Endothelial cell of umbilical vein (primary cell): ENCODE measurements around the gene PRR5. TPM values are rescaled to one million over a fixed set of nuclear protein-coding genes. Genes with fewer than 3 reads are reported as not detected.

Experiments used
- BruUV-seq: library from RNA; stranded (reverse); fragments of 400-500 nt; replicated peaks from 2 replicates; lab custom pipeline; 2021; lab: Mats Ljungman, UMichigan
- CTCF ChIA-PET: fragments of 300-600, 350-600 bp; sonication (Branson Sonifier 250); formaldehyde crosslinking; loops from one replicate; lab custom pipeline; 2021; ENCODE audit warnings: antibody characterized with exemption, inconsistent platforms; lab: Charles Lee
- POLR2A ChIA-PET: fragments of 300-600, 350-600 bp; sonication (Branson Sonifier 250); formaldehyde crosslinking; loops from one replicate; lab custom pipeline; 2021; ENCODE audit warnings: antibody characterized with exemption, inconsistent platforms; lab: Charles Lee
- DNase-seq: peaks from one replicate; pipeline ENCODE4 v3.0.0-alpha.2; 2011; ENCODE audit warnings: low read depth, low spot score
- FAIRE-seq: peaks from 2 replicates; lab custom pipeline; 2011; peaks lifted over from hg19 to GRCh38; lab: Jason Lieb, UNC
- H2AFZ ChIP-seq: 2 replicates; pipeline ENCODE4 v1.6.0; 2012; ENCODE audit warnings: low read depth, low read length, control low read depth, inconsistent platforms
- H3K27ac ChIP-seq: 2 replicates; pipeline ENCODE4 v1.5.1; 2011; ENCODE audit warnings: low read depth, mild to moderate bottlenecking, control low read depth, low read length, moderate library complexity; ENCODE audit not compliant: insufficient read depth
- H3K27me3 ChIP-seq, 2 experiments: 2 replicates each; pipeline versions ENCODE4 v1.6.0 to v1.6.1; 2011; ENCODE audit warnings: low read length in 2 of 2, mixed read lengths in 1 of 2; ENCODE audit not compliant: control insufficient read depth in 2 of 2, insufficient read depth in 2 of 2
- H3K36me3 ChIP-seq, 2 experiments: 2 replicates in 1 of 2; 3 replicates in 1 of 2; pipeline ENCODE4 v1.5.1; 2011; ENCODE audit warnings: low read length in 2 of 2, mild to moderate bottlenecking in 1 of 2, moderate library complexity in 1 of 2; ENCODE audit not compliant: control insufficient read depth in 2 of 2, insufficient read depth in 2 of 2; ENCODE audit errors: extremely low read depth in 1 of 2
- H3K4me1 ChIP-seq: 3 replicates; pipeline ENCODE4 v1.5.1; 2011; ENCODE audit warnings: mild to moderate bottlenecking, low read length; ENCODE audit not compliant: control insufficient read depth, insufficient read depth; ENCODE audit errors: extremely low read depth
- H3K4me2 ChIP-seq: 2 replicates; pipeline ENCODE4 v1.6.1; 2011; ENCODE audit warnings: low read length, control low read depth, mixed read lengths; ENCODE audit not compliant: insufficient read depth
- H3K4me3 ChIP-seq, 3 experiments: fragments of 200-600 bp in 1 of 3; sonication (generic), shearing (Covaris generic) in 1 of 3; replicated peaks in 1 of 3; 2 replicates each; pipeline ENCODE4 v1.5.1; 2011 to 2016; ENCODE audit warnings: control low read depth in 3 of 3, low read length in 3 of 3, mild to moderate bottlenecking in 2 of 3, inconsistent platforms in 1 of 3, low read depth in 1 of 3, moderate library complexity in 1 of 3; ENCODE audit not compliant: insufficient read depth in 1 of 3
- H3K79me2 ChIP-seq: 2 replicates; pipeline ENCODE4 v1.6.0; 2012; ENCODE audit warnings: low read length, inconsistent platforms; ENCODE audit not compliant: control insufficient read depth, insufficient read depth
- H3K9ac ChIP-seq: replicated peaks from 2 replicates; pipeline ENCODE3; 2011; ENCODE audit warnings: low read length, control low read depth; ENCODE audit not compliant: insufficient read depth; ENCODE audit errors: extremely low read depth
- H3K9me1 ChIP-seq: replicated peaks from 3 replicates; pipeline ENCODE4 v1.6.0; 2011; ENCODE audit warnings: mild to moderate bottlenecking, low read length; ENCODE audit not compliant: control insufficient read depth, insufficient read depth; ENCODE audit errors: extremely low read depth
- H3K9me3 ChIP-seq: replicated peaks from 2 replicates; pipeline ENCODE4 v1.5.1; 2012; ENCODE audit warnings: low read length, inconsistent platforms; ENCODE audit not compliant: control insufficient read depth, insufficient read depth
- H4K20me1 ChIP-seq: replicated peaks from 2 replicates; pipeline ENCODE3; 2011; ENCODE audit warnings: mild to moderate bottlenecking, low read length; ENCODE audit not compliant: control insufficient read depth, insufficient read depth; ENCODE audit errors: extremely low read depth
- EZH2 ChIP-seq: IDR thresholded peaks from 2 replicates; pipeline ENCODE4 v1.6.1; 2012; ENCODE audit warnings: borderline replicate concordance, low read depth, mild to moderate bottlenecking, moderate library complexity, low read length, inconsistent platforms; ENCODE audit not compliant: severe bottlenecking
- FOS ChIP-seq: IDR thresholded peaks from 2 replicates; pipeline ENCODE4 v1.6.1; 2011; ENCODE audit warnings: mild to moderate bottlenecking, low read length, moderate library complexity, borderline replicate concordance; ENCODE audit not compliant: insufficient read depth
- GATA2 ChIP-seq: IDR thresholded peaks from 2 replicates; pipeline ENCODE4 v1.7.0; 2011; ENCODE audit warnings: low read depth, mild to moderate bottlenecking, moderate library complexity, mixed read lengths, low read length; ENCODE audit not compliant: insufficient read length, insufficient read depth
- JUN ChIP-seq: IDR thresholded peaks from 2 replicates; pipeline ENCODE4 v1.6.1; 2011; ENCODE audit warnings: borderline replicate concordance, low read depth; ENCODE audit not compliant: insufficient read length, insufficient read depth
- MYC ChIP-seq: IDR thresholded peaks from one replicate; pipeline ENCODE4 v1.6.1; 2011; ENCODE audit warnings: mild to moderate bottlenecking, low read depth, low read length
- POLR2A ChIP-seq: IDR thresholded peaks from 2 replicates; pipeline ENCODE4 v1.6.1; 2012; ENCODE audit warnings: low read depth, mild to moderate bottlenecking, control low read depth, low read length
- POLR2AphosphoS5 ChIP-seq: IDR thresholded peaks from 2 replicates; pipeline ENCODE4 v1.6.1; 2012; ENCODE audit warnings: low read depth, mild to moderate bottlenecking, control low read depth, low read length, moderate library complexity; ENCODE audit not compliant: insufficient read depth
- dilution Hi-C: fragments of 300-500 bp; cut with MboI; formaldehyde crosslinking; loops from one replicate; pipeline ENCODE4 v1.15.0; 2019; ENCODE audit warnings: low sequenced_read_pairs; ENCODE audit not compliant: extremely low pct_ligation_motif_present
- intact Hi-C: fragments of 100-400 bp; cut with micrococcal nuclease; formaldehyde crosslinking; loops from one replicate; pipeline ENCODE4 v1.10.0; 2022
- polyA plus RNA-seq, 4 experiments: library from polyadenylated mRNA; depleted of rRNA in 3 of 4; stranded (reverse) in 3 of 4; unstranded in 1 of 4; fragments of >200 nt; gene quantifications; 2 replicates each; pipeline versions ENCODE4 v1.2.1 to v1.2.3, GENCODE V29; 2011 to 2012; ENCODE audit warnings: missing spikeins in 1 of 4
- total RNA-seq: library from RNA; stranded (reverse); gene quantifications from 2 replicates; pipeline ENCODE4 v1.2.3, GENCODE V29; 2021
- TF ChIP-seq, protein P1 (sequence below): IDR thresholded peaks from 2 replicates; pipeline ENCODE4 v1.6.1; 2011; ENCODE audit not compliant: insufficient read depth, insufficient read length
- TF ChIP-seq, protein P2 (sequence below), 2 donors: IDR thresholded peaks; 1 replicate in 1 of 2; 2 replicates in 1 of 2; pipeline ENCODE4 v1.5.1; 2011; ENCODE audit warnings: low read length in 2 of 2, mild to moderate bottlenecking in 2 of 2, moderate library complexity in 2 of 2, control low read depth in 1 of 2, inconsistent platforms in 1 of 2, low read depth in 1 of 2; ENCODE audit not compliant: insufficient read depth in 1 of 2; ENCODE audit errors: extremely low read depth in 1 of 2

Gene PRR5
- total and polyA plus RNA-seq, 2 donors (not counting 3 experiments of a cell fraction or from before 2014, with no cell fraction given): 4.3 to 9.0 TPM

DNA sequence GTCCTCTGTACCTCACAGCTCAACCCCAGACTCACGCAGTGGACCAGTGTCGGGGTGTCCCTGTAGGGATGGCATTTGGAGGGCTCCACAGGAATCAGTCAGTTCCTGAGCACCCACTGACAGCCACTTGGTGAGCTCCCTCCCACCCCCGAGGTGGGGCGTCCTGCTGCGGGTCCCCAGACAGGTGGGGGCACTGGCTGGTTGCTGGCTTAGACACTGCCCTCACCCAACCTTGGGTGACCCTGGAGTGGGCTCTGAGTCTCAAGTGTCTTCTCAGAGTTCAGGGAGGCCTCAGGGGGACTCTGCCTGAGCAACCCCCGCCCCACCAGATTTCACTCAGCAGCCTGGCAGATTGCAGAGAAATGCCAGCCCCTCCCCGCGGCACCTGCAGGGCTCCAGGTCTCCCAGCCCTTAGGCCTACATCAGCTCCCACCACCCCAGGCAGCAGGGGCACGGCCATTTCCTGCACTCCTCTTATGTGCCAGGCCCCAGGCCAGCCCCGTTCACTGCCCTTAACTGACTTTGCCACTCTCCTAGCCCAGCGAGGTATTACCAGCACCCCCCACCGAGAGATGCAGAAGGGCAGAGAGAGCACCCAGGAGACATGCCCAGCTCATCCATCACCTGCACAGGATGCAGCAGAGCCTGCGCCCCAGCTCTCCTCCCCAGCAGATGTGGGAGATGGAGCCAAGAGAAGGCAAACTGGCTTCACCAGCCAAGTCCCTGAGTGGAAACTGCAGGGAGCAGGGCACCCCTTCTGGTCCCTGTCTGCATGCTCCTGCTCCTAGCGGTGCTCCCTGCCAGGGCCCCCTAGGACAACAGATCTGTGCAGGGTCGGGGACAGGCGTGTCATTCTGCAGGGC, 2.4 kb downstream of the PRR5 start:
- ChIA-PET POLR2A (no interaction called here), CTCF (interaction anchor here (1.1 to 1.5 kb wide), 2 partner anchors 9 to 19 kb away, joined by 3 read pairs; no protein-coding TSS in a partner anchor)
- no peak overlapping the region for H3K4me3 ChIP-seq
- TF ChIP-seq POLR2AphosphoS5: no peak
- no peak for TF ChIP-seq GATA2
- no peak for TF ChIP-seq JUN
- TF ChIP-seq EZH2: no peak
- TF ChIP-seq, protein P1, sequence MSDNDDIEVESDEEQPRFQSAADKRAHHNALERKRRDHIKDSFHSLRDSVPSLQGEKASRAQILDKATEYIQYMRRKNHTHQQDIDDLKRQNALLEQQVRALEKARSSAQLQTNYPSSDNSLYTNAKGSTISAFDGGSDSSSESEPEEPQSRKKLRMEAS: no peak
- DNase-seq (no peak), FAIRE-seq (no peak)
- intact Hi-C loops: no loop called here
- no peaks in the 10 kb centered on the region for H3K36me3 ChIP-seq
- no peak overlapping the region for H3K27ac ChIP-seq
- H3K9me1 ChIP-seq: no peaks in the 10 kb centered on the region
- no peak overlapping the region for H3K9ac ChIP-seq
- dilution Hi-C loops: no loop called here
- H4K20me1 ChIP-seq: no peaks in the 10 kb centered on the region
- H2AFZ ChIP-seq: no peak overlapping the region
- no peak overlapping the region for H3K4me2 ChIP-seq
- no peaks in the 10 kb centered on the region for H3K9me3 ChIP-seq
- H3K27me3 ChIP-seq: peaks cover 6 to 11% of the 10 kb centered on the region in 2 experiments
- H3K79me2 ChIP-seq: no peaks in the 10 kb centered on the region
- BruUV-seq: no TSS peak
- peaks cover 7% of the 10 kb centered on the region for H3K4me1 ChIP-seq

DNA sequence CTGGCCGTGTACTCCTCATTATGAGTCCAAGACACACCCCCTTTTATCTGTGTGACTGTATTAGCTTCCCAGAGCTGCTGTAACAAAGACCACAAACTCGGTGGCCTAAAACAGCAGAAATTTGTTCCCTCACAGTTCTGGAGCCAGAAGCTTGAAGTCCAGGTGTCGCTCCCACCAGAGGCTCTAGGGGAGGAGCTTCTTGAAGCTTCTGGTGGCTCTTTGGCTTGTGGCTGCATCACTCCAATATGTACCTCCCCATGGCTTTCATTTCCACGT, 3.0 kb downstream of the PRR5 start:
- Histone ChIP-seq H3K9ac (no peak overlapping the region), H2AFZ (no peak overlapping the region), H3K79me2 (no peaks in the 10 kb centered on the region), H3K4me2 (no peak overlapping the region), H3K36me3 (no peaks in the 10 kb centered on the region), H3K9me3 (no peaks in the 10 kb centered on the region), H3K4me3 (no peak overlapping the region), H4K20me1 (no peaks in the 10 kb centered on the region), H3K4me1 (peaks cover 7% of the 10 kb centered on the region), H3K9me1 (no peaks in the 10 kb centered on the region), H3K27ac (no peak overlapping the region), H3K27me3 (peaks cover 6 to 11% of the 10 kb centered on the region in 2 experiments)
- intact Hi-C loops (no loop called here), dilution Hi-C loops (no loop called here)
- BruUV-seq: no TSS peak
- DNase-seq (no peak), FAIRE-seq (no peak)
- CTCF ChIA-PET: interaction anchor here (1.1 kb wide), 1 partner anchor 20 kb away, joined by 3 read pairs; no protein-coding TSS in a partner anchor
- TF ChIP-seq, protein P2, sequence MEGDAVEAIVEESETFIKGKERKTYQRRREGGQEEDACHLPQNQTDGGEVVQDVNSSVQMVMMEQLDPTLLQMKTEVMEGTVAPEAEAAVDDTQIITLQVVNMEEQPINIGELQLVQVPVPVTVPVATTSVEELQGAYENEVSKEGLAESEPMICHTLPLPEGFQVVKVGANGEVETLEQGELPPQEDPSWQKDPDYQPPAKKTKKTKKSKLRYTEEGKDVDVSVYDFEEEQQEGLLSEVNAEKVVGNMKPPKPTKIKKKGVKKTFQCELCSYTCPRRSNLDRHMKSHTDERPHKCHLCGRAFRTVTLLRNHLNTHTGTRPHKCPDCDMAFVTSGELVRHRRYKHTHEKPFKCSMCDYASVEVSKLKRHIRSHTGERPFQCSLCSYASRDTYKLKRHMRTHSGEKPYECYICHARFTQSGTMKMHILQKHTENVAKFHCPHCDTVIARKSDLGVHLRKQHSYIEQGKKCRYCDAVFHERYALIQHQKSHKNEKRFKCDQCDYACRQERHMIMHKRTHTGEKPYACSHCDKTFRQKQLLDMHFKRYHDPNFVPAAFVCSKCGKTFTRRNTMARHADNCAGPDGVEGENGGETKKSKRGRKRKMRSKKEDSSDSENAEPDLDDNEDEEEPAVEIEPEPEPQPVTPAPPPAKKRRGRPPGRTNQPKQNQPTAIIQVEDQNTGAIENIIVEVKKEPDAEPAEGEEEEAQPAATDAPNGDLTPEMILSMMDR (IDR thresholded peaks at IDR 0.05; ENCODE audit: extremely low read depth in 1 of 2, insufficient read depth in 1 of 2, low read depth in 1 of 2, low read length in 2 of 2): no peak
- TF ChIP-seq MYC: no peak
- TF ChIP-seq, protein P1: no peak
- TF ChIP-seq FOS: no peak
- TF ChIP-seq JUN: no peak
- TF ChIP-seq POLR2AphosphoS5: no peak
- no peak for TF ChIP-seq GATA2
- no peak for TF ChIP-seq EZH2
- no peak for TF ChIP-seq POLR2A
- POLR2A ChIA-PET: no interaction called here
